Colonic mucosa (tissue), 4 donors: ENCODE data around the gene PLA2G4E. TPM values are rescaled to one million over a fixed set of nuclear protein-coding genes. Genes with fewer than 3 reads are reported as not detected.

ENCODE experiments used
- DNase-seq: peaks from one replicate; pipeline ENCODE4 v3.0.0-alpha.2; 2020
- H3K27ac ChIP-seq: fragments of 200-600 bp; one replicate; pipeline ENCODE4 v1.8.0; 2021
- H3K27me3 ChIP-seq: fragments of 200-600 bp; one replicate; pipeline ENCODE4 v1.8.0; 2021
- H3K36me3 ChIP-seq: fragments of 200-600 bp; one replicate; pipeline ENCODE4 v1.8.0; 2021
- H3K4me1 ChIP-seq: fragments of 200-600 bp; one replicate; pipeline ENCODE4 v1.8.0; 2021; ENCODE audit warnings: mild to moderate bottlenecking
- H3K4me3 ChIP-seq: fragments of 200-600 bp; one replicate; pipeline ENCODE4 v1.8.0; 2021
- H3K9ac ChIP-seq, 2 donors: one replicate each; pipeline ENCODE4 v1.7.0; 2013; ENCODE audit warnings: control low read depth in 2 of 2, low read depth in 2 of 2, low read length in 2 of 2
- H3K9me3 ChIP-seq: fragments of 200-600 bp; one replicate; pipeline ENCODE4 v1.8.0; 2021
- intact Hi-C: fragments of 100-400 bp; cut with DNase I; formaldehyde crosslinking; loops from one replicate; pipeline ENCODE4 v1.14.1; 2022
- total RNA-seq, 2 donors: library from RNA; stranded (reverse); fragmentation: NEBNext Ultra II Directional in 1 of 2; extraction: Animal tissue kit (Norgen Biotek cat#: 25700) in 1 of 2; gene quantifications; one replicate each; pipeline ENCODE4 v1.2.1, GENCODE V29; 2021
- TF ChIP-seq, protein P1 (sequence below): fragments of 200-600 bp; IDR thresholded peaks from one replicate; pipeline ENCODE4 v1.8.0; 2022; ENCODE audit warnings: antibody characterized with exemption, mild to moderate bottlenecking
- donor health status: healthy.
- donor health status: DM: no; HTN: no; CAD: no.
- donor health status: DM: no; HTN: no; CAD: no.

The PLA2G4E gene
- total RNA-seq, 2 donors from 2014 or later: 0.67 TPM; not detected in 1

DNA sequence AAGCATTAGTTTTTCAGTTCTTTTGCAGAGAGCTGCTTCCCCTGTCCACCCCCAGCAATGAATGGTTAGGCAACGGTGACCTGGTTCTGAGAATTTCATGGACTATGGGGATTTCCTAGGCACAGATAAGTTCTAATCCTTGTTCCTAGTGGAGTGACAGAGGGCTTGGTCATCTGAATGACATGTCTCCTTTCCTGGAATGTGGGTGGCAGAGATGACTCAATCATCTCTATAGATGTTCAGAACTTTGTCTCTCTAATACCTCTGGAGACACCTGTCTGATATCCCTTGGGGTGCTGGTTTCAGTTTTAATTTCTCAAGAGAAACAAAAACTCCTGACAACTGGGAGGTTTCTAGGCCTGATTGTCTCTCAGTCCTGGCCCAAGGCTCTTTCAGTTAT is 10.4 kb downstream of the PLA2G4E start:
- Histone ChIP-seq H3K4me1 (no peaks in the 10 kb centered on the region), H3K9ac (no peak overlapping the region), H3K4me3 (no peak overlapping the region), H3K27ac (no peak overlapping the region), H3K9me3 (no peaks in the 10 kb centered on the region), H3K27me3 (no peaks in the 10 kb centered on the region), H3K36me3 (no peaks in the 10 kb centered on the region)
- intact Hi-C loops: no loop called here
- TF ChIP-seq, protein P1, sequence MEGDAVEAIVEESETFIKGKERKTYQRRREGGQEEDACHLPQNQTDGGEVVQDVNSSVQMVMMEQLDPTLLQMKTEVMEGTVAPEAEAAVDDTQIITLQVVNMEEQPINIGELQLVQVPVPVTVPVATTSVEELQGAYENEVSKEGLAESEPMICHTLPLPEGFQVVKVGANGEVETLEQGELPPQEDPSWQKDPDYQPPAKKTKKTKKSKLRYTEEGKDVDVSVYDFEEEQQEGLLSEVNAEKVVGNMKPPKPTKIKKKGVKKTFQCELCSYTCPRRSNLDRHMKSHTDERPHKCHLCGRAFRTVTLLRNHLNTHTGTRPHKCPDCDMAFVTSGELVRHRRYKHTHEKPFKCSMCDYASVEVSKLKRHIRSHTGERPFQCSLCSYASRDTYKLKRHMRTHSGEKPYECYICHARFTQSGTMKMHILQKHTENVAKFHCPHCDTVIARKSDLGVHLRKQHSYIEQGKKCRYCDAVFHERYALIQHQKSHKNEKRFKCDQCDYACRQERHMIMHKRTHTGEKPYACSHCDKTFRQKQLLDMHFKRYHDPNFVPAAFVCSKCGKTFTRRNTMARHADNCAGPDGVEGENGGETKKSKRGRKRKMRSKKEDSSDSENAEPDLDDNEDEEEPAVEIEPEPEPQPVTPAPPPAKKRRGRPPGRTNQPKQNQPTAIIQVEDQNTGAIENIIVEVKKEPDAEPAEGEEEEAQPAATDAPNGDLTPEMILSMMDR: no peak
- no peak for DNase-seq

DNA sequence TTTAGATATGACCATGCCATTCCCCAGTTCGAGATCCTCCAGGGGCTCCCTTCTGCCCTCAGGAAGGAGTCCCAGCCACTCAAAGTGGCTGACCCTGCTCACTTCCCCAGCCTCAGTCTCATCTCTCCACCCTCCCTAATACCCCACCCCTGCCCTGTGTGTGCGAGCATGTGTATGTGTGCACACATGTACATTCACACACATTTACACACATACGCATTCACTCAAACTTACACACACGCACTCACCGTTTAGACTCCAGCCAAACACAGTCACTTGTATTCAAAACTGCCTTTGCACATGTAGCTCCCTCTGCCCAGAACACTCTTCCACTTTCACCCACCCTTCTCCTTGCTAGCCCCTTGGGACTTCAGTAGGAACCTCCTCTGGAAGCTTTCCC is 11.4 kb downstream of the PLA2G4E start:
- Histone ChIP-seq H3K27me3 (no peaks in the 10 kb centered on the region), H3K4me3 (no peak overlapping the region), H3K36me3 (no peaks in the 10 kb centered on the region), H3K9me3 (no peaks in the 10 kb centered on the region), H3K27ac (no peak overlapping the region), H3K4me1 (no peaks in the 10 kb centered on the region), H3K9ac (no peak overlapping the region)
- no peak for DNase-seq
- TF ChIP-seq, protein P1: no peak
- intact Hi-C loops: no loop called here

DNA sequence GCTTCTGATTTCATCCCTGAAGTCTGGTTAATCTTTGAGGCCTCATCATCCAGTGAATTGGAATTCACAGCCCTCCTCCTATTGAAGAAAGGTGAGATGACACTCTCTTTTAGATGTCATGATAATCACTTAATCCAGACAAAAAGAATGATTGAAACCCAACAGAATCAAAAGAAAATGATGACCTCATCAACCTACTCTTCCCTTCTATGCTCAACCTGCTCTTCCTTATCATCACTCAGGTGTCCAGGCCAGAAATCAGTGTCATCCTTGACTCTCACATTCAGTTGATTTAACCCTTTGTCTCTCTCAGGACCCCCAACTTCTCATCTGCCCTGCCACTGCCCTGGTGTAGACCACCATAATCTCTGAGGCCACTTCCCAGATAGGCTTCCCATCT is 11.8 kb downstream of the PLA2G4E start:
- H3K4me3 ChIP-seq: no peak overlapping the region
- no peak overlapping the region for H3K9ac ChIP-seq
- DNase-seq: no peak
- no peaks in the 10 kb centered on the region for H3K4me1 ChIP-seq
- TF ChIP-seq, protein P1: no peak
- H3K36me3 ChIP-seq: no peaks in the 10 kb centered on the region
- H3K27me3 ChIP-seq: no peaks in the 10 kb centered on the region
- no peak overlapping the region for H3K27ac ChIP-seq
- no peaks in the 10 kb centered on the region for H3K9me3 ChIP-seq
- intact Hi-C loops: no loop called here

DNA sequence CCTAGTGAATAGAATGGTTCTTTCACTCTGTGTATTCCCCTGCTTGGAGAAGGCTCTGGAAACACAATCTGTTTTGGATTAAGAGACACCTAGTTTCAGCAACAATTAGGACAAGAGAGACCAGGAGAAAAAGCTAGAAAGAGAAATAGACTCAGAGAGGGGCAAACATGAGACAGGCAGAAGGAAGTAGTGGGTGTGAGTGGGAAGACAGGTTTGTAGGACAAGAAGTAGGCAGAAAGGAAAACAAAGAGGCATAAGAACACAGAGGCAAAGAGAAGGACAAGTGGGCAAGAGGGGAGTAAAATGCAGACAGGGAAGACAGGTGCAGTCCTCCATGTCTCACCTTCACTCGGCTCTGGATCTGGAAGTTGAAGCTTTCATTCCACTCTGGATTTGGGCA is 13.5 kb downstream of the PLA2G4E start:
- Histone ChIP-seq H3K27ac (no peak overlapping the region), H3K27me3 (no peaks in the 10 kb centered on the region), H3K9me3 (no peaks in the 10 kb centered on the region), H3K9ac (no peak overlapping the region), H3K4me1 (no peaks in the 10 kb centered on the region), H3K36me3 (no peaks in the 10 kb centered on the region), H3K4me3 (no peak overlapping the region)
- TF ChIP-seq, protein P1: no peak
- no peak for DNase-seq
- intact Hi-C loops: no loop called here

DNA sequence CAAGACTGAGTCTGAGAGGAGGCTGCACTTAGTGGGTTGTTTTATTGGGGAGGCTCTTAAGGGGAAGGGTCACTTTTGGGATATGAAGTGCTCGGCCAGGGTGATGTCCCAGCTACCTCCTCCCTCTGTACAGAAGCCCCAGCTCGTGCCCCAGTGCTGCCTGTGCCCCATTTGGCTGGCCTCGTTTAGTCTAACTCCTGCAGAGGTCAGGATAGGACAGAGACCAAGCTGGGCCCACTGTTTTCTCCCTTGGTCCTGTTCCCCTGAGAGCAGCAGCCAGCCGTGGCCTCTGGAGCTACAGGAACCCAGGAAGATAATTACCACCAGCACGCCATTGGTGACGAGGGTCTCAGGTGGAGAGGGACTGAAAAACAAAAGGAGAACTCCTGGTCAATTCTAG is 18.5 kb downstream of the PLA2G4E start:
- H3K9me3 ChIP-seq: no peaks in the 10 kb centered on the region
- no peak overlapping the region for H3K27ac ChIP-seq
- H3K4me3 ChIP-seq: no peak overlapping the region
- no peak overlapping the region for H3K9ac ChIP-seq
- intact Hi-C loops: no loop called here
- H3K27me3 ChIP-seq: no peaks in the 10 kb centered on the region
- TF ChIP-seq, protein P1: no peak
- DNase-seq: no peak
- H3K36me3 ChIP-seq: no peaks in the 10 kb centered on the region
- H3K4me1 ChIP-seq: no peaks in the 10 kb centered on the region

DNA sequence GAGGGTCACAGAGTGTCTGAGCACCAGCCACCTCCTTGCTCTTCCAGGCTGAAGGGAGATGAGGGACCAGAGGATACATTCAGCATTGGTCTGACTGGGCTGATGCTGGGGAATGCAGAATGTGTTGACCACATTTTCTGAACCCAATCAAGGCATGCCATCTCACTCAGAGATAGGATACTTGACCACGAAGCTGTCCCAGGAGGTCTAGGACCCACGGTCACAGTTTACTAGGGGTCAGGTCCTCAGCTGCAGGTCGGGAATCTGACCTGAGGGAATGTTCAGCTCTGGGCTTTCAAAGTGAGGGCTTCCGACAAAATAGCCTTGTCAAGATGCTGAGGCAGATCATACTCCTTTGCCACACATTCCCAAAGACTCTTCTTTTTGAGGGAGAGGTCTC is 19.6 kb downstream of the PLA2G4E start:
- Histone ChIP-seq H3K9me3 (no peaks in the 10 kb centered on the region), H3K4me1 (no peaks in the 10 kb centered on the region), H3K27me3 (no peaks in the 10 kb centered on the region), H3K9ac (no peak overlapping the region), H3K4me3 (no peak overlapping the region), H3K36me3 (no peaks in the 10 kb centered on the region), H3K27ac (no peak overlapping the region)
- intact Hi-C loops: no loop called here
- TF ChIP-seq, protein P1: no peak
- no peak for DNase-seq
